Activated gamma-delta T cell (primary cell): ENCODE results near the gene LCE2A.
"Not testable (repeated sequence)": the region's sequence is repeated elsewhere in the genome, so short reads cannot be mapped to it uniquely, and the experiment has no call there.

ENCODE experiments used
- DNase-seq: peaks from one replicate; lab custom pipeline; 2025; lab: John Stamatoyannopoulos, UW
- total RNA-seq, 2 donors: gene quantifications; one replicate each; lab custom pipeline; 2026; lab: John Stamatoyannopoulos, UW

The LCE2A gene, protein sequence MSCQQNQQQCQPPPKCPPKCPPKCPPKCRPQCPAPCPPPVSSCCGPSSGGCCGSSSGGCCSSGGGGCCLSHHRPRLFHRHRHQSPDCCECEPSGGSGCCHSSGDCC
- total RNA-seq = 0 reads per million in 2 donors

- no peak for DNase-seq
Observed at GRCh38 chr1:152697701-152698600, at the start of gene LCE2A. TSS of gene LCE2A (plus strand) at chr1:152698345. CDS start at chr1:152698902, 557 bp downstream.

DNA sequence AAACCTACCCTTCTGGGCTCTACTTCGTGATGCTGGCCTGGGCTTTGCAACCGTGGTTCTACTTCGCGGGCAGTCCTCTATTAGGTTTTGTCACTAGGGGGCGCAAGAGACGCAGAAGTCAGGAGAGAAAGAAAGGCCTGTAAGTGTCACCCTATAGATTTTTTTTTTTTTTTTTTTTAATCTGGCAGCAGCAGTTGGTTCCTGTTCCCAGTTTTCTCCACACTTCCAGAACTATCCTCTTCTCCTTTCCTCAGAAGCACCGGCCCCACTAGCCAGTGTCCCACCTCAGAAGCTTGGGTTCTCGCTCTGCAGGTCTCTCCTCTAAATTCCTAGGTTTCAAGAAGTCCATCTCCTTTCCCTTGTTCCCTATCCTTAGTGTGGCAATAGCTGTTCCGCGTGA is 44.0 kb upstream of the LCE2A start:
- no peak for DNase-seq

DNA sequence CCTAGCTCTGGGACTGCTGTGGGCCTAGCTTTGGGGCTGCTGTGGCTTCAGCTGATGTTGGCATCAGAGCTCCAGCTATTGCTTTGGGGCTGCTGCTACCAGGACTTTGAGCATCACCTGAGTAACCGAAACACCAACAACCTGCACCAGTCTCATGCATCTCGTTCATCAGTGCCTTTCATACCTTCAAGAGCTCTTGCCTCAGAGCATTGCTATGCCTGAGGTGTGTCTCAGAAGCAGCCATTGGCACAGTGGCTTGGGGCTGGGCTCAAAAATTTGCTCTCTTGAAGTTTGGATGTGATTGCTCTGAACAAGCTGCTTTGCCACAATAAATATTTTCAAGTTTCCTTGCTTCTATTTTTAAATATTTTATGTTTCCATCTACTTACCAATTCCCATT is 41.7 kb upstream of the LCE2A start:
- no peak for DNase-seq

DNA sequence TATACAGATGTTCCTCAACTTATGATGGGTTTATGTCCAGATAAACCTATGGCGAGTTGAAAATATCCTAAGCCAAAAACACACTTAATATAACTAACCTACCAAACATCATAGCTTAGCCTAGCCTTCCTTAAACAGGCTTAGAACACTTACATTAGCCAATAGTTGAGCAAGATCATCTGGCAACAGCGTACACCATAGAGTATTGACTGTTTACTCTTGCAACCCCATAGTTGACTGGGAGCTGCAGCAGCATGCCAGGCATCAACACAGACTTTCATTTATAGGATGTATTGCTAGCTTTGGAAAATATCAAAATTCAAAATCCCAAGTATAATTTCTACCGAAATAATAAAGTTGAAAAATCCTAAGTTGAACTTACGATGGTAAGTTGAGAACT is 40.5 kb upstream of the LCE2A start:
- no peak for DNase-seq

- DNase-seq = no peak
Observed at GRCh38 chr1:152658649-152659048, 39.5 kb upstream of the LCE2A start.

DNA sequence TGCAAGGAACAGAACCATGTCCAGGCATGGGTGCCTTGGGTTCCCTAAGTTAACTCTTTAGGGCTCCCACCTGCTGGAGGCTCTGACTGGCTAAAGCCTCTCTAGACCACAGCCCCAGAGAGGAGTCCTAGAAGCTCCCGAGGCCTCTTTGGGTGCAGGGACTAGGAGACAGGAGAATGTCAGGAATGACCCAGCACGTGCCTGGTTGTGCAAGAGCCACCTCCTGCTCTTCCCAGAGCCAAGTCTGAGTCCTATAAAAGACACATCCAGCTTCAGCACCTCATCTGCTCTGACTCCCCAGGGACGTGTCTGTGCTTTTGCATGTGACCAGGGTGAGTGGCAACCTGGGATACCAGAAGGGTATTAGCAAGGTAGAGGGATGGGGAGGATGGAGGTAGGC is 35.0 kb upstream of the LCE2A start, which contains the start of gene LCE2D:
Gene LCE2D (plus strand): TSS at position 283 of the 400 bp plus-strand sequence. CDS start 726 bp downstream, outside the sequence.
- DNase-seq = no peak

- DNase-seq = not testable (repeated sequence)
Observed at GRCh38 chr1:152666171-152666570, 32.0 kb upstream of the LCE2A start.

DNA sequence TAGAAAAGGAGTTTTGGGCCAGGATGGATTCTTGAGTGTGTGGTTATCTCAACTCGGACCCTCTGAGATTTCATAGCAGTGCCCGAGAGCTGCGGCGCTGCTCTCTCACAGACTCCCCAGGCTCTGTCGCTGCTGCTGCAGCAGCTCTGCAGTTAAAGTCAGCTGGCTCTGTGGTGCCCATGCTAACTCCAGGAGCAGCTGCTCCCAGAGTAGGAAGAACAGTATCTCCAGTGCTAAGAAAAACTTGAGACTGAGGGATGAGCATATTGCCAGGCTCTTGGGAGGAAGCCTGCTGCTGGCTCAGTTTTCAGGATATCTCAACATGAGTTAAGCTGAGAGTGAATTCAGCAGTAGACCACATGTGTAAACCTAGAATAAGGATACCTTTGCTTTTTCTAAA is 30.5 kb upstream of the LCE2A start:
- DNase-seq = no peak

- DNase-seq = no peak
Observed at GRCh38 chr1:152673016-152673415, 25.1 kb upstream of the LCE2A start.

DNA sequence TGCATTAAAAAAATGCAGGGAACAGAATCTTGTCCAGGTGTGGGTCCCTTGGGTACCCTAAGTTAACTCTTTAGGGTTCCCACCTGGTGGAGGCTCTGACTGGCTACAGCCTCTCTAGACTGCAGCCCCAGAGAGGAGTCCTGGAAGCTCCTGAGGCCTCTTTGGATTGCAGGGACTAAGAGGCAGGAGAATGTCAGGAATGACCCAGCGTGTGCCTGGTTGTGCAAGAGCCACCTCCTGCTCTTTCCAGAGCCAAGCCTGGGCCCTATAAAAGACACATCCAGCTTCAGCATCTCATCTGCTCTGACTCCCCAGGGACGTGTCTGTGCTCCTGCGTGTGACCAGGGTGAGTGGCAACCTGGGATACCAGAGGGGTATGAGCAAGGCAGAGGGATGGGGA is 23.2 kb upstream of the LCE2A start, which contains the start of gene LCE2C:
Gene LCE2C (plus strand): TSS at position 297 of the 400 bp plus-strand sequence. CDS start 737 bp downstream, outside the sequence.
- not testable (repeated sequence) for DNase-seq

GRCh38 chr1:152679459-152679858 is 18.7 kb upstream of the LCE2A start:
- DNase-seq = no peak

- no peak for DNase-seq
Observed at GRCh38 chr1:152681616-152682015, 16.5 kb upstream of the LCE2A start.

- DNase-seq = no peak
Observed at GRCh38 chr1:152683846-152684245, 14.3 kb upstream of the LCE2A start.

- not testable (repeated sequence) for DNase-seq
Observed at GRCh38 chr1:152685823-152686222, 12.3 kb upstream of the LCE2A start, which contains the start of gene LCE2B. TSS of gene LCE2B (plus strand) at chr1:152686123. CDS start at chr1:152686844, 721 bp downstream.

DNA sequence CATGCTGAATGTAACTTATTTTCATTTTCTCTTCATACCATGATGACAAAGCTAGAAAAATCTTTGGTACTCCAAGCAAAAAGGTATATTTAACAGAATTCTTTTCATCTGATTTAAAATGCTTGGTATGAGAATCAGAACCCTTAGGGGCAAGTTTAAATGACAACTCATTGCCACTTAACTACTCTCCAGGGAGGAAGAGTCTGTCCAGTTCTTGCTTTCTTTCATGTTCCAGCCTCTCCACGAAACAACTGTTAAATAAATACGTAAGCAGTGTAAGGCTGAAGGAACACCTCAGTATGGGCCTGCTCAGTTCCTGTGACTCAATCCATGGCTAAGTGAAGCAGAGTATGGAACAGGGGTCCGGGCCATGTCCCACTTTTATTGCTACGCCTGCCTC is 1.6 kb downstream of the LCE2A start:
- DNase-seq = no peak

GRCh38 chr1:152707860-152708259 is 9.7 kb downstream of the LCE2A start, which contains the start of gene LCE4A:
TSS of gene LCE4A (plus strand) at chr1:152708160. CDS start at chr1:152709076, 916 bp downstream.
- DNase-seq = no peak

GRCh38 chr1:152718238-152718637 is 20.1 kb downstream of the LCE2A start:
- no peak for DNase-seq

GRCh38 chr1:152725261-152725660 is 27.1 kb downstream of the LCE2A start:
- no peak for DNase-seq

DNA sequence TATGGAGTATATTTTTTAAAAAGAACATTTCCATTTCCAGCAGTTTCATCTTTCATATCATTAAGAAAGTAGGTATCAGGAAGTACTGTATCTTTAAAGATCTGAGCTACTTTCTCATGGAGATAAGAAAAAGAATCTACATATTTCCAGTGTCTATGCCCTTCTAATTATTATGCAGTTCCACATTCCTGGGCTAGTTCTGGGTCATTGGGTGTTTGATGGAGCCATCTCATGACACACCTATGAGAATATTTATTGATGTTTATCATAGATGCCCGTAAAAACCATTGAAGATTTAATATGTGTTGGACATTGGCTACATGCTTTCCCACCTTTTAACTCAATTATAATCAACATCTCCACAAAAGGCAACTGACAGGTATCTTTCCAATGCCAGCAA is 30.8 kb downstream of the LCE2A start:
- DNase-seq = no peak

GRCh38 chr1:152735648-152736047 is 37.5 kb downstream of the LCE2A start:
- DNase-seq = no peak

DNA sequence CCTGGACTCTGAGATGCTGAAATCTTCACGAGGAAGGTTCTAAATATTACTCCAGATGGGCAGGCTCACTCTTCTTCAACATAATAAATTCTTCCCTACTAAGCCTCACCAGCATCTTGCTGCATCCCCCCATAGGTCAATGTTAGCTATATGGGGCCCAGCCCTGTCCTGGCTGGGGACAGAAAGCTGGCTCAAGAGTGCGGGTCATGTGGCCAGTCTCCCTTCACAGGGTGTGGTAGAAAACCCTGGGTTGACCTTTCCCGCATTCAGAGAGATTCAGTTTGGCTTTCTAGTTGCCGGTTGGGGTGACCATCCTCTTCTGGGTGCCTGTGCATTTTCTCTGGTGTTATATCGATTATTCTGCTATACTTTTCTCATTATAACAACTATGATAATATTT is 39.9 kb downstream of the LCE2A start:
- no peak for DNase-seq

- no peak for DNase-seq
Observed at GRCh38 chr1:152739841-152740240, 41.7 kb downstream of the LCE2A start.

- DNase-seq = no peak
Observed at GRCh38 chr1:152741656-152742055, 43.5 kb downstream of the LCE2A start.
